Hepatocyte (in vitro differentiated cells): ENCODE measurements around the gene KCNQ2. TPM values are rescaled to one million over a fixed set of nuclear protein-coding genes. Genes with fewer than 3 reads are reported as not detected.

Experiments
- DNase-seq: peaks from one replicate; pipeline ENCODE4 v3.0.0-alpha.2; 2016; ENCODE audit warnings: low spot score
- H2AFZ ChIP-seq: fragments of 200-600 bp; sonication (generic); 2 replicates; pipeline ENCODE4 v1.6.0; 2016; ENCODE audit warnings: antibody characterized with exemption, mild to moderate bottlenecking
- H3K27ac ChIP-seq: fragments of 200-600 bp; sonication (generic); 2 replicates; pipeline ENCODE4 v1.5.1; 2016; ENCODE audit warnings: mild to moderate bottlenecking
- H3K27me3 ChIP-seq: fragments of 200-600 bp; sonication (generic); 2 replicates; pipeline ENCODE4 v1.6.1; 2016
- H3K36me3 ChIP-seq: fragments of 200-600 bp; sonication (generic); replicated peaks from 2 replicates; pipeline ENCODE4 v1.5.1; 2016; ENCODE audit warnings: low read depth; ENCODE audit not compliant: insufficient read depth
- H3K4me1 ChIP-seq: fragments of 200-600 bp; sonication (generic); 2 replicates; pipeline ENCODE4 v1.5.1; 2016; ENCODE audit warnings: mild to moderate bottlenecking, moderate library complexity; ENCODE audit not compliant: insufficient read depth
- H3K4me2 ChIP-seq: fragments of 200-600 bp; sonication (generic); 2 replicates; pipeline ENCODE4 v1.6.0; 2016
- H3K4me3 ChIP-seq: fragments of 200-600 bp; sonication (generic); 2 replicates; pipeline ENCODE4 v1.5.1; 2016; ENCODE audit warnings: mild to moderate bottlenecking
- H3K79me2 ChIP-seq: fragments of 200-600 bp; sonication (generic); 2 replicates; pipeline ENCODE4 v1.6.0; 2017; ENCODE audit warnings: mild to moderate bottlenecking
- H3K9me2 ChIP-seq: fragments of 200-600 bp; sonication (generic); replicated peaks from 2 replicates; pipeline ENCODE4 v1.6.0; 2017; ENCODE audit warnings: mild to moderate bottlenecking; ENCODE audit not compliant: insufficient read depth
- H3K9me3 ChIP-seq: fragments of 200-600 bp; sonication (generic); 2 replicates; pipeline ENCODE4 v1.5.1; 2016; ENCODE audit warnings: low read depth, mild to moderate bottlenecking
- H4K20me1 ChIP-seq: fragments of 200-600 bp; sonication (generic); 2 replicates; pipeline ENCODE4 v1.6.0; 2016; ENCODE audit warnings: mild to moderate bottlenecking; ENCODE audit not compliant: insufficient read depth, poor library complexity, severe bottlenecking
- EZH2 ChIP-seq: fragments of 200-600 bp; sonication (generic); IDR thresholded peaks from 2 replicates; pipeline ENCODE4 v1.6.1; 2016; ENCODE audit warnings: antibody characterized with exemption, mild to moderate bottlenecking, borderline replicate concordance
- EZH2phosphoT487 ChIP-seq: fragments of 200-600 bp; sonication (generic); IDR thresholded peaks from one replicate; pipeline ENCODE4 v1.6.1; 2018; ENCODE audit warnings: antibody characterized with exemption, mild to moderate bottlenecking, low read depth, moderate library complexity; ENCODE audit not compliant: unreplicated experiment, severe bottlenecking
- WGBS: methylation state at CpG from one replicate; pipeline ENCODE4 v1.1.6; 2016; ENCODE audit warnings: low lambda C conversion rate; ENCODE audit errors: missing lambda C conversion rate; 5-methylcytosine and 5-hydroxymethylcytosine counted together
- polyA plus RNA-seq: library from polyadenylated mRNA; unstranded; fragments of >200 nt; fragmentation: Nextera tagmentation; extraction: Ambion mirVana; gene quantifications from 2 replicates; pipeline ENCODE4 v1.2.1, GENCODE V29; 2016
- total RNA-seq: library from RNA; depleted of rRNA; stranded (reverse); fragments of >200 nt; gene quantifications from 2 replicates; pipeline ENCODE4 v1.2.3, GENCODE V29; 2014
- TF ChIP-seq, protein P1 (sequence below): fragments of 200-600 bp; sonication (generic); IDR thresholded peaks from 2 replicates; pipeline ENCODE4 v1.5.1; 2016; ENCODE audit warnings: antibody characterized with exemption, mild to moderate bottlenecking; ENCODE audit not compliant: poor library complexity

KCNQ2 gene
- total and polyA plus RNA-seq, 2 experiments from 2014 or later, result 3.5 to 5.4 TPM

- WGBS, result 68% methylated on average over 15 of the region's 15 CpGs
- no peaks in the 10 kb centered on the region for H3K36me3 ChIP-seq
- no peak overlapping the region for H3K4me3 ChIP-seq
- DNase-seq, result no peak
- no peaks in the 10 kb centered on the region for H3K9me3 ChIP-seq
- H3K79me2 ChIP-seq, result no peaks in the 10 kb centered on the region
- H3K27me3 ChIP-seq, result peaks cover 22% of the 10 kb centered on the region
- no peak overlapping the region for H3K27ac ChIP-seq
- no peak overlapping the region for H2AFZ ChIP-seq
- no peak for TF ChIP-seq EZH2phosphoT487
- no peak for TF ChIP-seq EZH2
- TF ChIP-seq, protein P1, sequence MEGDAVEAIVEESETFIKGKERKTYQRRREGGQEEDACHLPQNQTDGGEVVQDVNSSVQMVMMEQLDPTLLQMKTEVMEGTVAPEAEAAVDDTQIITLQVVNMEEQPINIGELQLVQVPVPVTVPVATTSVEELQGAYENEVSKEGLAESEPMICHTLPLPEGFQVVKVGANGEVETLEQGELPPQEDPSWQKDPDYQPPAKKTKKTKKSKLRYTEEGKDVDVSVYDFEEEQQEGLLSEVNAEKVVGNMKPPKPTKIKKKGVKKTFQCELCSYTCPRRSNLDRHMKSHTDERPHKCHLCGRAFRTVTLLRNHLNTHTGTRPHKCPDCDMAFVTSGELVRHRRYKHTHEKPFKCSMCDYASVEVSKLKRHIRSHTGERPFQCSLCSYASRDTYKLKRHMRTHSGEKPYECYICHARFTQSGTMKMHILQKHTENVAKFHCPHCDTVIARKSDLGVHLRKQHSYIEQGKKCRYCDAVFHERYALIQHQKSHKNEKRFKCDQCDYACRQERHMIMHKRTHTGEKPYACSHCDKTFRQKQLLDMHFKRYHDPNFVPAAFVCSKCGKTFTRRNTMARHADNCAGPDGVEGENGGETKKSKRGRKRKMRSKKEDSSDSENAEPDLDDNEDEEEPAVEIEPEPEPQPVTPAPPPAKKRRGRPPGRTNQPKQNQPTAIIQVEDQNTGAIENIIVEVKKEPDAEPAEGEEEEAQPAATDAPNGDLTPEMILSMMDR, result no peak
- peaks cover 8% of the 10 kb centered on the region for H3K4me1 ChIP-seq
- H4K20me1 ChIP-seq, result no peaks in the 10 kb centered on the region
- no peaks in the 10 kb centered on the region for H3K9me2 ChIP-seq
- no peak overlapping the region for H3K4me2 ChIP-seq
Observed at GRCh38 chr20:63502671-63503172, 30.3 kb upstream of the KCNQ2 start.

- TF ChIP-seq, protein P1, result no peak
- TF ChIP-seq EZH2phosphoT487, result no peak
- TF ChIP-seq EZH2, result no peak
- no peak overlapping the region for H3K4me3 ChIP-seq
- H3K4me2 ChIP-seq, result no peak overlapping the region
- no peaks in the 10 kb centered on the region for H4K20me1 ChIP-seq
- no peak for DNase-seq
- no peaks in the 10 kb centered on the region for H3K79me2 ChIP-seq
- H3K9me2 ChIP-seq, result no peaks in the 10 kb centered on the region
- H3K27me3 ChIP-seq, result peaks cover 29% of the 10 kb centered on the region
- WGBS, result 56% methylated on average over 20 of the region's 26 CpGs
- peaks cover 8% of the 10 kb centered on the region for H3K4me1 ChIP-seq
- H3K36me3 ChIP-seq, result no peaks in the 10 kb centered on the region
- no peak overlapping the region for H2AFZ ChIP-seq
- no peak overlapping the region for H3K27ac ChIP-seq
- H3K9me3 ChIP-seq, result no peaks in the 10 kb centered on the region
Observed at GRCh38 chr20:63501818-63502670, 29.6 kb upstream of the KCNQ2 start.

DNA sequence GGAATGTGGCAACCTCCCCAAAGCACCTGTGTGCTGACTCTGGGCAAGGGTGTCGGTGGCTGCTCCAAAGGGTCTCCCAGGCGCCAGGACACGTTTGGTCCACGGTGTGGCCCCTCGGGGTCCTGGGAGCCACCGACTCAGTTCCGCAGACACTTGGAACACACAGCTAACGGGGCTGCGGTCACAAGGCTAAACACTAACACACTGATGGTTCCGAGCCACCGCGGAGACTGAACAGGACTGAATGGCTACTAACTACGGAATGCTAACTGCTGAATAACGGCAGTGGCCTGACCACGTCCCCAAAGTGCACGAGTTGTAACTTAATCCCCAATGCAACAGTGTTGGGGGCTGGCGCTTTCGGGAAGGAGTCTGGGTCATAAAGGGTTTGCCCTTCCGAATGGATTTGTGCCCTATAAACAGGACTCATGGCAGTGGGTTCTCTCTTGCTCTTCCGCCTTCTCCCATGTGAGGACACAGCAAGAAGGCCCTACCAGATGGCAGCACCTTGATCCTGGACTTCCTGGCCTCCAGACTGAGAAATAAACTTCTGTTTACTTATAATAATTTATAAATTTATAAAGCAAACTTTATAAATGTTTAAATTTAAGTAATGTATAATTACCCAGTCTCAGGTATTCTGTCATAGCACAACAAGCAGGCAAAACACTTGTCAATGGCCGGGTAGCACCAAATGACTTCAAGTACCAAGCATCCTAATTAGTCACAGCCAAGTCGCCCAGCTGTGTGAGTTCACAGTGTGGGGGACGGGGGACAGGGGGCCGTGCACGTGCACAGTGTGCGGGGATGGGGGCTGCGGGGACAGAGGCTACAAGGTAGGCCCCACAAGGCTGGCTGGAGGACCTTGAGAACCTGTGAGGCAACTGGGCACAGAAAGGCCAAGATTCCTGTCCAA lies 28.7 kb upstream of the KCNQ2 start:
- 84% methylated on average over 27 of the region's 27 CpGs for WGBS

More for the DNA sequence above, 28.7 kb upstream of the KCNQ2 start:
- Histone ChIP-seq H4K20me1 (no peaks in the 10 kb centered on the region), H3K79me2 (no peaks in the 10 kb centered on the region), H3K36me3 (no peaks in the 10 kb centered on the region), H3K4me3 (no peak overlapping the region), H3K9me3 (no peaks in the 10 kb centered on the region), H3K4me2 (no peak overlapping the region), H3K27me3 (peaks cover 29% of the 10 kb centered on the region), H3K27ac (no peak overlapping the region), H2AFZ (no peak overlapping the region), H3K9me2 (no peaks in the 10 kb centered on the region), H3K4me1 (peaks cover 8% of the 10 kb centered on the region)
- DNase-seq, result no peak
- TF ChIP-seq, protein P1, result no peak
- TF ChIP-seq EZH2phosphoT487 (no peak), EZH2 (no peak)
